Adrenal gland (tissue), 5 donors: ENCODE results near the gene SSBP3.

ENCODE experiments used
- CTCF ChIP-seq, 6 experiments: fragments of 450-650 bp in 4 of 6; fragments of 200-600 bp in 2 of 6; sonication (generic) in 1 of 6; IDR thresholded peaks; 1 replicate in 5 of 6; 2 replicates in 1 of 6; pipeline versions ENCODE4 v1.5.1 to v1.8.0; 2016 to 2021; ENCODE audit warnings: antibody characterized with exemption in 6 of 6, mild to moderate bottlenecking in 2 of 6, moderate library complexity in 1 of 6
- POLR2A ChIP-seq, 2 donors: fragments of 450-650 bp; IDR thresholded peaks; one replicate each; pipeline ENCODE4 v1.6.1; 2017; ENCODE audit warnings: antibody characterized with exemption in 2 of 2, mild to moderate bottlenecking in 2 of 2, moderate library complexity in 1 of 2
- donor health status: DM: no; HTN: no; CAD: no.

GRCh38 chr1:54365398-54365797, 40.8 kb downstream of the SSBP3 start:
- no peak for TF ChIP-seq POLR2A (IDR thresholded peaks at IDR 0.05)
- no peak for TF ChIP-seq CTCF (IDR thresholded peaks at IDR 0.05)
